OCI-LY1 (cell line): ENCODE measurements around the gene GLS.
"Not testable (repeated sequence)": the region's sequence is repeated elsewhere in the genome, so short reads cannot be mapped to it uniquely, and the experiment has no call there.

Source experiments
- EZH2 ChIP-seq: fragments of 200-600 bp; sonication (generic), shearing (Covaris generic); IDR thresholded peaks from 2 replicates; pipeline ENCODE4 v1.8.0; 2017; ENCODE audit warnings: borderline replicate concordance, mixed run types, mild to moderate bottlenecking, antibody characterized with exemption, low read length, moderate library complexity, mixed read lengths
- TF ChIP-seq, protein P1 (sequence below): fragments of 200-600 bp; sonication (generic), shearing (Covaris generic); IDR thresholded peaks from 2 replicates; pipeline ENCODE4 v1.5.1; 2017; ENCODE audit warnings: mild to moderate bottlenecking, antibody characterized with exemption, low read length, moderate library complexity, mixed read lengths

DNA sequence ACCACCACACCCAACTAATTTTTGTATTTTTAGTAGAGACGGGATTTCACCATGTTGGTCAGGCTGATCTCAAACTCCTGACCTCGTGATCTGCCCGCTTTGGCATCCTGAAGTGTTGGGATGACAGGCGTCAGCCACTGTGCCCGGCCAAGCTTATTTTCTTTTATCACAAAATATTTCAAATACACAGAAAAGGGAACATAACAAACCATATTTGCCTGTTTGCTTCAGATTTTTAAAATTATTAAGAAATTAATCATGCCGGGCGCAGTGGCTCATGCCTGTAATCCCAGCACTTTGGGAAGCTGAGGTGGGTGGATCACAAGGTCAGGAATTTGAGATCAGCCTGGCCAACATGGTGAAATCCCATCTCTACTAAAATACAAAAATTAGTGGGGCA lies 7.2 kb upstream of the GLS start:
- TF ChIP-seq, protein P1, sequence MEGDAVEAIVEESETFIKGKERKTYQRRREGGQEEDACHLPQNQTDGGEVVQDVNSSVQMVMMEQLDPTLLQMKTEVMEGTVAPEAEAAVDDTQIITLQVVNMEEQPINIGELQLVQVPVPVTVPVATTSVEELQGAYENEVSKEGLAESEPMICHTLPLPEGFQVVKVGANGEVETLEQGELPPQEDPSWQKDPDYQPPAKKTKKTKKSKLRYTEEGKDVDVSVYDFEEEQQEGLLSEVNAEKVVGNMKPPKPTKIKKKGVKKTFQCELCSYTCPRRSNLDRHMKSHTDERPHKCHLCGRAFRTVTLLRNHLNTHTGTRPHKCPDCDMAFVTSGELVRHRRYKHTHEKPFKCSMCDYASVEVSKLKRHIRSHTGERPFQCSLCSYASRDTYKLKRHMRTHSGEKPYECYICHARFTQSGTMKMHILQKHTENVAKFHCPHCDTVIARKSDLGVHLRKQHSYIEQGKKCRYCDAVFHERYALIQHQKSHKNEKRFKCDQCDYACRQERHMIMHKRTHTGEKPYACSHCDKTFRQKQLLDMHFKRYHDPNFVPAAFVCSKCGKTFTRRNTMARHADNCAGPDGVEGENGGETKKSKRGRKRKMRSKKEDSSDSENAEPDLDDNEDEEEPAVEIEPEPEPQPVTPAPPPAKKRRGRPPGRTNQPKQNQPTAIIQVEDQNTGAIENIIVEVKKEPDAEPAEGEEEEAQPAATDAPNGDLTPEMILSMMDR, result not testable (repeated sequence)
- not testable (repeated sequence) for TF ChIP-seq EZH2
